Smooth muscle cell (in vitro differentiated cells): ENCODE data around the gene ZNF521. TPM values are rescaled to one million over a fixed set of nuclear protein-coding genes. Genes with fewer than 3 reads are reported as not detected.

Experiments used
- DNase-seq: peaks from one replicate; lab custom pipeline; 2025; ENCODE audit not compliant: unreplicated experiment; lab: John Stamatoyannopoulos, UW
- H2AFZ ChIP-seq: fragments of 200-600 bp; sonication (generic); 2 replicates; pipeline ENCODE4 v1.6.0; 2016; ENCODE audit warnings: antibody characterized with exemption, low read depth, mild to moderate bottlenecking
- H3F3A ChIP-seq: fragments of 200-600 bp; sonication (generic); 2 replicates; pipeline ENCODE4 v1.6.0; 2017; ENCODE audit warnings: antibody characterized with exemption, low read depth
- H3K27ac ChIP-seq: fragments of 200-600 bp; sonication (generic); 2 replicates; pipeline ENCODE4 v1.5.1; 2016; ENCODE audit warnings: low read depth, mild to moderate bottlenecking
- H3K27me3 ChIP-seq: fragments of 200-600 bp; sonication (generic); 2 replicates; pipeline ENCODE4 v1.6.1; 2016; ENCODE audit warnings: low read depth, mild to moderate bottlenecking
- H3K36me3 ChIP-seq: fragments of 200-600 bp; sonication (generic); 2 replicates; pipeline ENCODE4 v1.5.1; 2016; ENCODE audit warnings: low read depth
- H3K4me1 ChIP-seq: fragments of 200-600 bp; sonication (generic); 2 replicates; pipeline ENCODE4 v1.5.1; 2016; ENCODE audit warnings: low read depth
- H3K4me2 ChIP-seq: fragments of 200-600 bp; sonication (generic); 2 replicates; pipeline ENCODE4 v1.6.0; 2016; ENCODE audit warnings: mild to moderate bottlenecking
- H3K4me3 ChIP-seq: fragments of 200-600 bp; sonication (generic); 2 replicates; pipeline ENCODE4 v1.5.1; 2016; ENCODE audit warnings: mild to moderate bottlenecking
- H3K79me2 ChIP-seq: fragments of 200-600 bp; sonication (generic); 2 replicates; pipeline ENCODE4 v1.6.0; 2016; ENCODE audit warnings: low read depth, mild to moderate bottlenecking
- H3K9ac ChIP-seq: fragments of 200-600 bp; sonication (generic); 2 replicates; pipeline ENCODE4 v1.6.0; 2016; ENCODE audit warnings: low read depth
- H3K9me3 ChIP-seq: fragments of 200-600 bp; sonication (generic); replicated peaks from 2 replicates; pipeline ENCODE4 v1.5.1; 2016; ENCODE audit warnings: low read depth
- H4K20me1 ChIP-seq: fragments of 200-600 bp; sonication (generic); 2 replicates; pipeline ENCODE4 v1.6.0; 2016; ENCODE audit warnings: low read depth
- CTCF ChIP-seq: fragments of 200-600 bp; sonication (generic); IDR thresholded peaks from 2 replicates; pipeline ENCODE4 v1.5.1; 2017; ENCODE audit warnings: borderline replicate concordance, mild to moderate bottlenecking, antibody characterized with exemption; ENCODE audit not compliant: insufficient read depth, poor library complexity, severe bottlenecking
- WGBS: methylation state at CpG from one replicate; pipeline ENCODE4 v1.1.7; 2016; ENCODE audit warnings: low lambda C conversion rate; 5-methylcytosine and 5-hydroxymethylcytosine counted together
- polyA plus RNA-seq: library from polyadenylated mRNA; unstranded; fragments of >200 nt; fragmentation: Nextera tagmentation; extraction: Ambion mirVana; gene quantifications from 2 replicates; pipeline ENCODE4 v1.2.1, GENCODE V29; 2016
- total RNA-seq: library from RNA; depleted of rRNA; stranded (reverse); fragments of >200 nt; gene quantifications from 2 replicates; pipeline ENCODE4 v1.2.3, GENCODE V29; 2014

ZNF521 gene
- total and polyA plus RNA-seq, 2 experiments from 2014 or later: 19.9 to 36.4 TPM

- no peak for TF ChIP-seq CTCF
- Histone ChIP-seq H3K4me1 (peaks cover 7% of the 10 kb centered on the region), H3K4me2 (no peak overlapping the region), H3K27ac (no peak overlapping the region), H3K9me3 (no peaks in the 10 kb centered on the region), H3K36me3 (no peaks in the 10 kb centered on the region), H3F3A (no peaks in the 10 kb centered on the region), H4K20me1 (peaks cover 69% of the 10 kb centered on the region), H3K9ac (no peak overlapping the region), H3K79me2 (peaks cover 3% of the 10 kb centered on the region), H3K27me3 (no peaks in the 10 kb centered on the region), H2AFZ (no peak overlapping the region), H3K4me3 (no peak overlapping the region)
- no peak for DNase-seq
- WGBS: 92% methylated on average over 19 of the region's 19 CpGs
Measured at GRCh38 chr18:25176518-25177042, 175.4 kb downstream of the ZNF521 start.

- Histone ChIP-seq H3K27me3 (no peaks in the 10 kb centered on the region), H3K79me2 (peaks cover 3% of the 10 kb centered on the region), H2AFZ (no peak overlapping the region), H3K27ac (no peak overlapping the region), H3K4me3 (no peak overlapping the region), H3K36me3 (no peaks in the 10 kb centered on the region), H3K4me1 (no peaks in the 10 kb centered on the region), H3F3A (no peaks in the 10 kb centered on the region), H3K4me2 (no peak overlapping the region), H4K20me1 (peaks cover 61% of the 10 kb centered on the region), H3K9me3 (no peaks in the 10 kb centered on the region), H3K9ac (no peak overlapping the region)
- no peak for TF ChIP-seq CTCF
- WGBS: 91% methylated on average over 10 of the region's 10 CpGs
- no peak for DNase-seq
Measured at GRCh38 chr18:25175558-25176517, 176.1 kb downstream of the ZNF521 start.

- Histone ChIP-seq H4K20me1 (peaks cover 50% of the 10 kb centered on the region), H3F3A (no peaks in the 10 kb centered on the region), H3K27me3 (no peaks in the 10 kb centered on the region), H2AFZ (no peak overlapping the region), H3K9ac (no peak overlapping the region), H3K36me3 (no peaks in the 10 kb centered on the region), H3K4me1 (no peaks in the 10 kb centered on the region), H3K79me2 (peaks cover 3% of the 10 kb centered on the region), H3K9me3 (no peaks in the 10 kb centered on the region), H3K4me2 (no peak overlapping the region), H3K4me3 (no peak overlapping the region), H3K27ac (no peak overlapping the region)
- WGBS: 91% methylated on average over 7 of the region's 7 CpGs
- no peak for DNase-seq
- TF ChIP-seq CTCF: no peak
Measured at GRCh38 chr18:25174324-25174723, 177.6 kb downstream of the ZNF521 start.
